C4-2B (cell line): ENCODE measurements around the gene AEBP1.

Source experiments
- ZFX ChIP-seq: fragments of 450-650 bp; IDR thresholded peaks from 2 replicates; pipeline ENCODE4 v1.6.1; 2017
- TF ChIP-seq, protein P1 (sequence below): fragments of 450-650 bp; conservative IDR thresholded peaks from 2 replicates; pipeline ENCODE4 v1.5.1; 2017; ENCODE audit warnings: mild to moderate bottlenecking

GRCh38 chr7:44080686-44081265 is 23.4 kb upstream of the AEBP1 start:
- TF ChIP-seq, protein P1, sequence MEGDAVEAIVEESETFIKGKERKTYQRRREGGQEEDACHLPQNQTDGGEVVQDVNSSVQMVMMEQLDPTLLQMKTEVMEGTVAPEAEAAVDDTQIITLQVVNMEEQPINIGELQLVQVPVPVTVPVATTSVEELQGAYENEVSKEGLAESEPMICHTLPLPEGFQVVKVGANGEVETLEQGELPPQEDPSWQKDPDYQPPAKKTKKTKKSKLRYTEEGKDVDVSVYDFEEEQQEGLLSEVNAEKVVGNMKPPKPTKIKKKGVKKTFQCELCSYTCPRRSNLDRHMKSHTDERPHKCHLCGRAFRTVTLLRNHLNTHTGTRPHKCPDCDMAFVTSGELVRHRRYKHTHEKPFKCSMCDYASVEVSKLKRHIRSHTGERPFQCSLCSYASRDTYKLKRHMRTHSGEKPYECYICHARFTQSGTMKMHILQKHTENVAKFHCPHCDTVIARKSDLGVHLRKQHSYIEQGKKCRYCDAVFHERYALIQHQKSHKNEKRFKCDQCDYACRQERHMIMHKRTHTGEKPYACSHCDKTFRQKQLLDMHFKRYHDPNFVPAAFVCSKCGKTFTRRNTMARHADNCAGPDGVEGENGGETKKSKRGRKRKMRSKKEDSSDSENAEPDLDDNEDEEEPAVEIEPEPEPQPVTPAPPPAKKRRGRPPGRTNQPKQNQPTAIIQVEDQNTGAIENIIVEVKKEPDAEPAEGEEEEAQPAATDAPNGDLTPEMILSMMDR: no peak
- TF ChIP-seq ZFX: no peak
